SK-MEL-5 (cell line): Measurements from ENCODE around the gene LARGE1. TPM values are rescaled to one million over a fixed set of nuclear protein-coding genes. Genes with fewer than 3 reads are reported as not detected.

Source experiments
- DNase-seq: peaks from one replicate; pipeline ENCODE4 v3.0.0-alpha.2; 2016; ENCODE audit warnings: low read depth, low spot score
- in situ Hi-C: cut with HindIII; loops from 2 replicates; pipeline ENCODE4 v1.10.0; 2016; ENCODE audit warnings: low sequenced_read_pairs, high pct_unique_total_duplicates, low pct_unique_long_range_greater_than_20kb
- total RNA-seq: library from RNA; depleted of rRNA; stranded (reverse); fragments of >200 nt; shearing (Covaris generic); gene quantifications from 2 replicates; pipeline ENCODE4 v1.2.3, GENCODE V29; 2014

LARGE1 gene
- total RNA-seq, 1 experiment from 2014 or later: 22.0 TPM

DNA sequence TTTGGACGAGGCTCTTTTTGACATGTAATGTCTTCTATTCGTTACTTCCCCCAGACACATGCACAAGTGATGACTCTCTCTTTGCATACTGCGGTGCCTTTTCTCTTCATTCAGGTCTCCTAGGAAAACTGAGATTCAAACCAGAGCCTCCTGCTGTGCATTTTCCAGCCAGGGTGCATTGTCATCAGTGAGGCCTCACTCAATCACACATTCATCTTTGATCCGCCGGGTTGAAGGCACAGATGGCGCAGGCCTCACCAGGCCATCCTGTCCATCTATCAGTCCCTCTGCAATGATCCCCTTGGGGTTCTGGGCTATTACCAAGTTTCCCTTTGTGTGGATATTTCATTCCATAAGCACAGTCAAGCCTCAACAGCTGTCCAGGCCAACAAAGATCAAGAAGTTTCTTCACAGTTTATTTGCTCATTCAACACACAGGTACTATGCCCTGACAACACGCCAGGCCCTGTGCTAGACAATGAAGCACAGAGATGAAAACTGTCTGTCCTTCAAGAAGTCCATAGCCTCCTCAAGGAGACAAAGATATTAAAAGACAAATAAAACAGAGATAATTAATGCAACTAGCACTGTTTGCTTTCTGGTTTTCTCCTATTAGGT, 107.8 kb downstream of the LARGE1 start:
- no peak for DNase-seq
- in situ Hi-C loops: no loop called here

DNA sequence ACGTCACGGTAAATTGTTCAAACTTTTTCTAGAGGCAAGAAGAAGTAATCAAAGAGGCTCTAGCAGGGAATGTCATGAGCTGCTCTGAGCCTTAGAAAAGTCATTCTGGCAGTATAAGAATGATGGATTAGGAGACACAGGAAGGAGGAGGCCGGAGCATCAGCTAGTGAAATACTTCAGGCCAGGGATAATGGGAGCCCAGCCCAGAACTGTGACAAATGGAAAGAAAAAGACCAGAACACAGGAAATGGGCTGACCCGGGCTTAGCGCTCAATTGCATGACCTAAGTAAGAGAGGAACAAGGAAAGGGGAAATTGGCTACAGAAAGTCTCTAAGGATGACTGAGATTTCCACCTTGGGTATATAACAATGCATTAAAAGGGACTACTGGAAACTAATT, 108.6 kb downstream of the LARGE1 start:
- in situ Hi-C loops: no loop called here
- no peak for DNase-seq

DNA sequence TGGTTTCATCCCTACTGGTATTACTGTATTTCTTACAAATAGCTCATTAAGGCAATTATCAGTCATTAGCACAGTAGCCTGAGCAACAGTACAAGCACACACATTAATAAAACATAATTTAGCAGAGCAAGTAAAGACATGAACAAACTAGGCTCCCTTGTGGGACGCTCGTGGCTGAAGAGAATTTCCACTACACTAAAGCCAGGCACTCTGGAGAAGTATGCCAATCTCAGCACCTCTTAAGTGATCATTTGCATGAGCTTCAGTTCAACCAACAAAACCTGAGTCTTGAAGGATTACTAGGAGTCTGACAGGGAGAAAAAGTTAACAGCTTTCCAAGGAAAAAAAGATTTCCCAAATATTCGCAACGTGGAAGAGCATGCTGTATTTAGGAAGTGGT, 109.1 kb downstream of the LARGE1 start:
- no peak for DNase-seq
- in situ Hi-C loops: no loop called here

DNA sequence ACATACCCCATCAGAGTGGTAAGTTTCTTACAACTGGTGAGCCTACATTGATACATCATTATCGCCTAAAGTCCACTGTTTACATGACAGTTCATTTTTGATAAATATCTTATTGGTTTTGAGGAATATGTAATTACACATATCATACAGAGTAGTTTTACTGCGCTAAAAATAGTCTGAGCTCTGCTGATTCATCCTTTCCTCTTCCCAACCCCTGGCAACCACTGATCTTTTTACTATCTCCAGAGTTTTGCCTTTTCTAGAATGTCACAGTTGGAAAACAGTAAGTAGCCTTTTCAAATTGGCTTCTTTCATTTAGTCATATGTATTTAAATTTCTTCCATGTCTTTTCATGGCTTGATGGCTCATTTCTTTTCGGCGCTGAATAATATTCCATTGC, 112.8 kb downstream of the LARGE1 start:
- no peak for DNase-seq
- in situ Hi-C loops: no loop called here

DNA sequence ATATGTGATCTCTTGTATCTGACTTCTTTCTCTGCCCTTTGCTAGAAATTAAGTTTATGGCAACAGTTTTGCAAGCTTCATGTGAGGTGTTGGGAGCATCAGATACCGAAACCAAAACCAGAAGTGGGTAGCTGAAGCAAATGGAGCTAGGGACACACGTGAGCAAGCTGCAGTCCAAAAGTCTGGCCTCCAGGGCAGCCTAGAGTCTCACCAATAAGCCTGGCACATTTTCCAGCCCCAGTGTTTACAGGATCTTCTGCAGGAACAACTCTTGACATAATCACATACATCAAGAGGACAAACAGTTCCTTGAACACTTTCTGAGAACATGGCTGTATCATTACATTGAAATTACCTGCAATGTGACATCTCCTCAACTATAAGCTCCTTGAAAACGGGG, 114.1 kb downstream of the LARGE1 start:
- in situ Hi-C loops: no loop called here

DNA sequence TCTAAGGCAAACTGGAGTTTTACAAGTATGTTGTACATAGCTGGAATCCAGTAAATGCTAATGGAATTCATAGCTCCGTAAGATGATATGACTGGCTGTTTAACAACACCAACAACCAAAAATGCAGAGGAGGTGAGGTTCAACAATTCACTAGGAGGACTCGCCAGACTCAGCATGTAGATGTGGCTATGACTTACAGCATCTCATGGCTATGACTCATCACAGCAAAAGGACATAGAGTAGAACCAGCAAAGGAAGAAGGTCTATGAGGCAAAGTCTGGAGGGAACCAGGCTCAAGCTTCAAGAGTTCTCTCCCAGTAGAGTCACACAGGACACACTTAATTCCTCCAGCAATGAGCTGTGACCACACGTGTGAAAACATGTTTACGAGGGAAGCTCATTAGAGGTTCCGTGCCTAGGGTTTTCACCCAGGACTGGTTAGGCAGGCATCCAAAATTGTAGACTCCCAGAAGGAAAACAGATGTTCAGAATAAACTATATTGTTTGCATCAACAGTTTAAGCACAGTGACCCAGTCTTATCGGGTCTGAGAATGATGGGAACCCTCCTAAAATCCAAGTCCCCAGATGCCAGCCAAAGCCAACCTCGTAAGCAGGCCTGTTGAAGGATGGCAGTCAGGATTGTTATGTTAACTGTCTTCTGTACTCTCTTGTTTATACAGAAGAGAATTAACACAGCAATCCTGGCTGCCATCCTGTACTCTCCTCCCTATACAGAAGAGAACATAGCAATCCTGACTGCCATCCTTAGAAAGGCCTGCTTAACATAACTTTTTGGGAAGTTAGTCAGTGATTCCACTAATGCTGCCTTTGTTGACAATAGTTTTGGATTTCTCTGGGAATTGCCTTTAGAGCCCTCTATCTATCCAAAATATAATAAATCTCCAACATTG, 116.6 kb downstream of the LARGE1 start:
- in situ Hi-C loops: no loop called here
- peak; percentile 21 for DNase-seq

More for the DNA sequence above, 114.1 kb downstream of the LARGE1 start:
- DNase-seq: no peak

DNA sequence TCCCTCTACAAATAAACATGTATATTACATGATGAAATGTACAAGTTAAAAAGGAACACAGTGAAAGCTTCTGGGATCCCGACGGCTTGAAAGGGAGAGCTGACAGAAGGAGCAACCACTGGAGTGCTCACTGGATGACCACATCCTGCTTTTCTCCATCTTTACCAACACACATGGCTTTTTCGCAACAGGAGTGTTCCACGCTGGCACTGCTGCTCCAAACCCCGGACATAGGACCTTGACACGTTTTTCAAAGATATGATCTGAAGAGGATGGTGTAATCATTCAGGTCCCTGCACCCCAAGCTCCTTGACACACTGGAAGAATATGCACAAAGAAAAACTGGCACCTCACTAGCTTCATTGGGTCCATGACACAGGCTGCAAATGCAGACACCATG, 121.9 kb downstream of the LARGE1 start:
- no peak for DNase-seq
- in situ Hi-C loops: no loop called here

DNA sequence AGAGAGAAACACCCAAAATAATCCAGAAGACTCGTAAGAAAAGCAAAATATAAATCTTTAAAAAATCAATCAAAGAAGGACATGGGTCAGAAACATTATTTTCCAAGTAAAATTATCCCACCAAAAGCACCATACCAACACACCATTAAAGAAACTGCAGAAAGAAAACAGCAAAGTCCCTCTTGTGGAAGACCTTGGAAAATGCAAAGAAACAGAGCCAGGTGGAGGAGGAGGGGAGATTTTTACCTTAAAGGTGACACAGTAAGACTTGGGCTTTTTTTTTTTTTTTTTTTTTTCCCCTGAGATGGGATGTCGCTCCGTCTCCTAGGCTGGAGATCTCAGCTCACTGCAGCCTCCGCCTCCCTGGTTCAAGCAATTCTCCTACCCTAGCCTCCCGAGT, 123.8 kb downstream of the LARGE1 start:
- DNase-seq: no peak
- in situ Hi-C loops: no loop called here

DNA sequence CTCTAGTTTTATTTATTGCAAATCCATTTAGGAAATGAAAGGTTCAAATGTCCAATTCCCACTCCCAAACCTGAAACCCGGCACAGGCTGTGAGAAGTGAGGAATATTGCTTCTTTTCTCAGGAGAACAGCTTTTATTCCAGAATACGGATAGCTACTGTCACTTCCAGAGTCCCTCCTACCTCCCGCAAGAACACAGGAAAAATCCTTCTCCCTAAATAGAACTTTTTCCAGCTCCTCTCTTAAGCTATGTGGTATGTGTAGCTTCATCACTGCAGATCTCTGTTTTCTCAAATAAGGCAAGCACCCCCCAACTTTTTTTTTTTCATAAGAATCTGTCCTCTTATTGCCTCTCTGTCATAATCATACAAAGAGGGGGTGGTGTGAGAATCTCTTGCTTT, 126.8 kb downstream of the LARGE1 start:
- DNase-seq: no peak
- in situ Hi-C loops: no loop called here

DNA sequence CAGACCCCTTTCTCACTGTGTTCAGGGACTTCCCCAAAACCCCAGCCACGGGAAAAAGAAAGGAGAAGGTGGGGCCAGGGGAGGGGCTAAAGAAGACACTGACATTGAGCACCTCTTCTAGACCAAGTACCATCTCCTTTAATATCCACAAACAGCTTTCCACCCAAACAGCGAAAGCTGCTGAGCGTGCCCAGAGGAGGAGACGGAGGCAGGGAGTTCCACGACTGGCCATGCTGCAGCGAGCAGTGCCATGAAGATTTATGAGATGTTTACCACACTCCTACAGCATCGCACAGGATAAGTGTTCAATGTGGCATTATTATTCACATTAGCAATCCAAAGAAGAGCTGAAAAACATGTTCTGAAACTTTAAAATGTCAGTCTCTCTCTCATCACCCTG, 127.4 kb downstream of the LARGE1 start:
- in situ Hi-C loops: no loop called here
- no peak for DNase-seq

DNA sequence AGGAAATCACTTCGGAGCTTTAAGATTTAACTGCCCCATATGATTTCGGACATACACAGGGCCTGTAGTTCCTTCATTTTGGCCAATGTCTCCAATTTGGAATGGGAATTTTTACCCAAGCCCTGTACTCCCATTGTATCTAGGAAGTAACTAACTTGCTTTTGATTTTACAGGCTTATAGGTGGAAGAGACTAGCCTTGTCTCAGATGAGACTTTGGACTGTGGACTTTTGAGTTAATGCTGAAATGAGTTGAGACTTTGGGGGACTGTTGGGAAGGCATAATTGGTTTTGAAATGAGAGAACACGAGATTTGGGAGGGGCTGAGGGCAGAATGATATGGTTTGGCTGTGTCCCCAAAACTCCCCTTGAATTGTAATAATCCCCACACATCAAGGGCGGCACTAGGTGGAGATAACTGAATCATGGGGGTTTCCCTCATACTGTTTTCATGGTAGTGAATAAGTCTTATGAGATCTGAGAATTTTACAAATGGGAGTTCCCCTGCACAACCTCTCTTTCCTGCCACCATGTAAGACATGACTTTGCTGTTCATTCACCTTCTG, 130.5 kb downstream of the LARGE1 start:
- in situ Hi-C loops: no loop called here
- no peak for DNase-seq

DNA sequence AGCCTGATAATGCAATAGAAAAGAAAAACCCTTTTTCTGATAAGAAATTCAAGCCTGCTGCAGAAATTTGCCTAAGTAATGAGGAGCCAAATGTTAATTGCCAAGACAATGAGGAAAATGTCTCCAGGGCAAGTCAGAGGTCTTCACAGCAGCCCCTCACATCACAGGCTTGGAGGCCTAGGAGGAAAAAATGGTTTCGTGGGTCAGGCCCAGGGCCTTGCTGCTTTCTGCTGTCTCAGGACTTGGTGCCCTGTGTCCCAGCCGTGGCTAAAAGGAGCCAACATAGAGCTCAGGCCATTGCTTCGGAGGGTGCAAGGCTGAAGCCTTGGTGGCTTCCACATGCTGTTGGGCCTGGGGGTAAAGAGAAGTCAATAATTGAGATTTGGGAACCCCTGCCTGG, 131.3 kb downstream of the LARGE1 start:
- in situ Hi-C loops: no loop called here
- DNase-seq: no peak

DNA sequence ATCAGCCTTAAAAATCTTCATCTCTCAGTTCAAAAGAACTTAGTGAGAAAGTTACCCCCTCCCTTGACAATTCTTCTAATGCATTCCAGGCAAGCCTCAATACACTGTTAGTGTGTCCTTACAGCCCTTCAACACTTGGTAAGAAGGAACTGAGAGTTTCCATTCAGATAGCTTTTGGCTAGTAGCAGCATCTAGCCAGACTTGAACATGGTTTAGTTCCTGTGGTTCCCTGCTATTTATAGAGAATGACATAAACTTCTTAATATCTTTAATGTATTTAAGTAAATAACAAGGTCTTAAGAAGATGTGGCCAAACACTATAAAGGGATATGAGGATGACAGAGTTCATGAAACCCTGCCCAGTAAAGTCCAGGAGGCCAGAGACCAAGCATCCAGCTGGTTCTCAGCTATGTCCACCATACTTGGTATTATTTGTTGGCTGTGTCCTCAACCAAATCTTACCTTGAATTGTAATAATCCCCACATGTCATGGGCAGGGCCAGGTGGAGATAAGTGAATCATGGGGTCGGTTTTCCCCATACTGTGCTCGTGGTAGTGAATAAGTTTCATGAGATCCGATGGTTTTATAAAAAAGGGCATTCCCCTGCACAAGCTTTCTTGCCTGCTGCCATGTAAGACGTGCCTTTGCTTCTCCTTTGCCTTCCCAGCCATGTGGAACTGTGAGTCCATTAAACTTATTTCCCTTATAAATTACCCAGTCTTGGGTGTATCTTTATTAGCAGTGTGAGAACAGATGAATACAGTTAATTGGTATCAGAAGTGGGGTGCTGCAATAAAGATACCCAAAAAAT, 132.4 kb downstream of the LARGE1 start:
- in situ Hi-C loops: no loop called here
- DNase-seq: no peak

DNA sequence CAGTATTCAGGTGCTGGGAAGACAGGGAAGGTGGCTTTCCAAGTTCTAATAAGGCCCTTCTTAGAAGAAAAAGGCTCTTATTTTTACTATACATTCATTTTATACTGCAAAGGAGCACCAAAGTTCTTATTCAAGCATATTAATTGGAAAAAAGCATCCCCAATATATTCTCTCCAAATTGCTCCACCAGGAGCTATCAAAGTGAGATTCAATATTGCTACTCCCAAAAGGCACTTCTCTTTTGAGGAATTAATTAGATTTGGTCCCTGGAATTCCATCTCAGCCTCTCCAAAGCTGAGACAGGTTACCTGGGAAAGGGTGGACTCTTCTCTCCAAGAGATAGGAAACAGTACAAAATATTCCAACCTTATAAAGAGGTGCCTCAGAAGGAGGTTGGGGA, 134.1 kb downstream of the LARGE1 start:
- DNase-seq: no peak
- in situ Hi-C loops: no loop called here

DNA sequence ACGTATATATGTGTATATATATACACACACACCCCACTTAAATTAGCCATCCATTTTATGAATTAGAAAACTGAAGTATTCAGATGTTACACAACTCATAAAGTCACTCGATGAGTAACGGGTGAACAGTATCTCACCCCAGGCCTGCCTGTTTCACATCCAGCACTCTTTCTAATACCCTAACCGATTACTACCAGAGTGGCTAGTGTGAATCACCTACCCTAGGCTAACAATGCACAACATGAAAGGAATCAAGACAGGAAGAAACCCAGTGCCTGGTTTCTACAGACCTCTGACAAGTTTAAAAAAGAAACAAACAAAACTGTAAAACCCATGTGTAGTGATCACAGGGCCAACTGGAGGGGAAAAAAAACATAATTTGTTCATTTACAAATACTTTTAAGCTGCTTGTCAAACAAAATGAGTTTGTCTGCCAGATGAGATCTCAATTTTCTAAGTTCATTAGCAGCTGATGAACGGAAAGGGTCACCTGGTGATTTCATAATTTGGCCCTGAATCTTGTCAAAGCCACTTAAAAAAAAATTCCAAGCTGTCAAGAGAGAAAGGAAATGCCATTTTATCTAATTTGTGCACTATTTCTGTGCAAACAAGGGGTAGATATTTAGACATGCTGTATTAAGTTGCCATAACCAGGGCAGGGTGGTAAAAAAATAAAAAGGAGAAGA, 134.8 kb downstream of the LARGE1 start:
- no peak for DNase-seq
- in situ Hi-C loops: no loop called here

DNA sequence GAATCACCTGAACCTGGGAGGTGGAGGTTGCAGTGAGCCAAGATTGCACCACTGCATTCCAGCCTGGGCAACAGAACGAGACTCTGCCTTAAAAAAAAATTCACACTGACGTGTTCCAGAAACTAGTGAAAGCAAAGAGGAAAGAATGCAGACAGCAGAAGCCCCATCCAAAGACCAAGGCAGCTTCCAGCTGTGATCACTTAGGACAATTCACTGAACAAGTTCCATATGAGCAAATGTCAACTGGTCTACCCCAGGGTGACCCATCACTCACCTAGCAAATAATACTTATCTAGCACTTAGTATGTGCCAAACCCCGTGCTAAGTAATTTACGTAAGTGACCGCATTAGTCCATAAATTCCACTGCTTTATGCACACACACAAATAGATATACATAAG, 138.9 kb downstream of the LARGE1 start:
- in situ Hi-C loops: no loop called here
- DNase-seq: no peak

DNA sequence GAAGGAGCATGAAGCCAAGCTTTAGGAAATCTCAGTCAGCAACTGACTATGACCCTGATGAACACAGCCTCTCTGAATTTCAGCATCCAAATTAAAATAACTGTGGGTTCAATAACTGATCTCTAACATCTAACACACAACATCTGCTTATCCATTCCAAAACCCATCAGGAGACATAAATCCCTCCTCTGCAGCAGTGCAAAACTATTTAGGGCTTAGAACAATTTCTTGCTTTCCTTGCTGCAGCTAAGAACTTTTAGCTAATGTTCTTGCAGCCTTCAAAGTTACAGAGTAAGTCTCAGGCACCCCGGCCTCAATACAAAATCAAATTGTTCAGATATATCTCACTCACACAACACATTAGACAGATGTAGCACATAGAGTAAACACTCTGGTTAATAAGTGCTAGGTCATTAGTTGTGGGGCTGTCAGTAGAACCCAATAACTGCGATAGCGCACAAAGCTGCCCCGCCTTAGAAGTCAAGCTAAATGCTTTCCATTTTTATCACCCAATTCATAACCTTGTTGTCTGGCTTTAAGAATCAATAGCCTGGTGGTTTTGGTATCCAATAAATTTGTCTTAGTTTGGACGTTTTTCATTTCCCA, 139.6 kb downstream of the LARGE1 start:
- in situ Hi-C loops: no loop called here
- DNase-seq: no peak
